ENCODE measurements around the gene ZNF460. TPM values are rescaled to one million over a fixed set of nuclear protein-coding genes. Genes with fewer than 3 reads are reported as not detected.

ZNF460 gene
- total RNA-seq (2022) (68.2 and 74.8 TPM in 2 replicates), Bru-seq, nascent RNA (percentile 92 among the genes with signal in this experiment), BruChase-seq, experiment 1, labeled RNA remaining after a 6-hour chase (percentile 98 among the genes with signal in this experiment), BruChase-seq, experiment 2, labeled RNA remaining after a 2-hour chase (percentile 97 among the genes with signal in this experiment)
- long read RNA-seq, partial matches to known transcripts = 0 of 1 reads
- long read RNA-seq, other reads (novel, unspliced or antisense) = 1 of 1 reads

DNA sequence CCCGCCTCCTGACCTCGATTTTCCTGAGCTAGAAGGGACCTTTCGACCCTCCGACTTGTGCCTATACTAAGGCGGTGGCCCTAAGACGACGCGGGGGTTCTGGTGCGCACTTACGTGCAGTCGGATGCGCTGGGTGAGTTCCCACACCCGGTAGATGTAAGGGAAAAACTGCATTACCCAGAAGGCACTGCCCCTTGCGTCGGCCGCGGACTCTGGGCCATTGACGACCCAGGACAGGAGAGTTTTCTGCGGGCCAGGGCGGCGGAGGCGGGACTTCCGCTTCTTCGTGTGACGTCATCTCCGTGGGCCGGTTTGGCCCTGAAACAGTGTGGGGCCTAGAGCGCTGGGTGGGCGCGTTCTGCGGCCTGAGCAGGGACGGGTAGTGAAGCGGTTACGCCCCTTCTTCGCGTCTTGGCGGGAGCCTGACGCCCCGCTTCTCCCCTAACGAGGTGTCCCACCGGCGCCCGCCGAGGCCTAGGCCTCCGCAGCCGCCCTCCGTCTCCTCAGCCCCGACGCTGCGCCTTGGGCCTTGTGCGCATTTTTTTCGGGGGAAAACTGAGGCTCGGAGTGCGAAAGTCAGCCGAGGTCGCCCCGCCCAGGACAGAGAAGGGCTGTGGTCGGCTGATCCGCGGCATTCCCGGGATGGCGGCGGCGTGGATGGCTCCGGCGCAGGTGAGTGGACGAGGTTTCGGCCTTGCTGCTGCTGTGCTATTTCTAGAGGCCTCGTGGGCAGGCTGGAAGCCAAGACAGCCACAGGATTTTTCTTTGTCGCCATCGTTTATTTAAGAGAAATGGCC, at the start of gene ZNF460:
Gene ZNF460, plus strand, starts transcription at position 321 of the 797 bp plus-strand sequence. Its CDS starts 322 bp downstream, at position 643.
- peak; percentile 98 for DNase-seq
- no peak within 1 kb of the TSS for H3K4me3 Mint-ChIP-seq (ENCODE audit: low read depth, unreplicated experiment)
- peaks cover 12% of the 10 kb centered on the region for H3K36me3 Mint-ChIP-seq (ENCODE audit: insufficient read depth, unreplicated experiment)
- TF ChIP-seq, protein P1, sequence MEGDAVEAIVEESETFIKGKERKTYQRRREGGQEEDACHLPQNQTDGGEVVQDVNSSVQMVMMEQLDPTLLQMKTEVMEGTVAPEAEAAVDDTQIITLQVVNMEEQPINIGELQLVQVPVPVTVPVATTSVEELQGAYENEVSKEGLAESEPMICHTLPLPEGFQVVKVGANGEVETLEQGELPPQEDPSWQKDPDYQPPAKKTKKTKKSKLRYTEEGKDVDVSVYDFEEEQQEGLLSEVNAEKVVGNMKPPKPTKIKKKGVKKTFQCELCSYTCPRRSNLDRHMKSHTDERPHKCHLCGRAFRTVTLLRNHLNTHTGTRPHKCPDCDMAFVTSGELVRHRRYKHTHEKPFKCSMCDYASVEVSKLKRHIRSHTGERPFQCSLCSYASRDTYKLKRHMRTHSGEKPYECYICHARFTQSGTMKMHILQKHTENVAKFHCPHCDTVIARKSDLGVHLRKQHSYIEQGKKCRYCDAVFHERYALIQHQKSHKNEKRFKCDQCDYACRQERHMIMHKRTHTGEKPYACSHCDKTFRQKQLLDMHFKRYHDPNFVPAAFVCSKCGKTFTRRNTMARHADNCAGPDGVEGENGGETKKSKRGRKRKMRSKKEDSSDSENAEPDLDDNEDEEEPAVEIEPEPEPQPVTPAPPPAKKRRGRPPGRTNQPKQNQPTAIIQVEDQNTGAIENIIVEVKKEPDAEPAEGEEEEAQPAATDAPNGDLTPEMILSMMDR (IDR thresholded peaks at IDR 0.05; ENCODE audit: unreplicated experiment) = no peak
- H3K27ac Mint-ChIP-seq (ENCODE audit: unreplicated experiment) = no peak within 1 kb of the TSS
- intact Hi-C loops (cut with micrococcal nuclease; ENCODE audit: unreplicated experiment) = loop anchor here (2.0 kb wide), 1 partner anchor 40 kb away; the partner anchor contains the start of gene ZNF805
- TSS peak; percentile 27 for BruUV-seq (replicated peaks)
- peaks cover 5% of the 10 kb centered on the region for H3K9me3 Mint-ChIP-seq (ENCODE audit: low read depth, unreplicated experiment)
- no peaks in the 10 kb centered on the region for H3K27me3 Mint-ChIP-seq (ENCODE audit: unreplicated experiment)
- CTCF ChIA-PET = no interaction called here
- H3K4me1 Mint-ChIP-seq (ENCODE audit: low read depth, unreplicated experiment) = peaks cover 12% of the 10 kb centered on the region

DNA sequence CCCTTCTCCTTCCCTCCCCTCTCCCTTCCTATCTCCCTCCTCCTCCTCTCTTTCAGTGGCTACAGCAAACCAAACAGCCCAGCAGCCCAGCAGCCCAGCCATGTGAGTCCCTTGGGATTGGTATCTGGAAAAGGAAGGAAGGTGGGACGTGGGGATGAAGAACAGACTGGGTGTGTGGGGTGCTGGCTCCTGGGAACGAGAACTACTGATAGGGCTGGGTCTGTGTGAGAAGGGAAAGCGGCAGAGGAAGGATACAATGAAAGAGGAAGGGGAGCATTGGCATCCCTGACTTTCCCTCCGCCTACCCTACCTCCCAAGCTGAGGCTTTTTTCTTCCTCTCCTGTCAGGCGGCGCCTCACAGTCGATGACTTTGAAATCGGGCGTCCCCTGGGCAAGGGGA, 48.6 kb upstream of the ZNF460 start:
- Mint-ChIP-seq H3K9me3 (ENCODE audit: low read depth, unreplicated experiment) (peaks cover 14% of the 10 kb centered on the region), H3K4me3 (ENCODE audit: low read depth, unreplicated experiment) (no peak overlapping the region), H3K36me3 (ENCODE audit: insufficient read depth, unreplicated experiment) (peaks cover 6% of the 10 kb centered on the region), H3K27me3 (ENCODE audit: unreplicated experiment) (no peaks in the 10 kb centered on the region), H3K27ac (ENCODE audit: unreplicated experiment) (no peak overlapping the region), H3K4me1 (ENCODE audit: low read depth, unreplicated experiment) (no peaks in the 10 kb centered on the region)
- intact Hi-C loops (cut with micrococcal nuclease; ENCODE audit: unreplicated experiment) = no loop called here
- CTCF ChIA-PET = interaction anchor here (0.6 kb wide), 1 partner anchor 33 kb away, joined by 5 read pairs; no protein-coding TSS in a partner anchor
- no peak for DNase-seq
- no TSS peak for BruUV-seq (replicated peaks)
- TF ChIP-seq, protein P1 (IDR thresholded peaks at IDR 0.05; ENCODE audit: unreplicated experiment) = no peak

DNA sequence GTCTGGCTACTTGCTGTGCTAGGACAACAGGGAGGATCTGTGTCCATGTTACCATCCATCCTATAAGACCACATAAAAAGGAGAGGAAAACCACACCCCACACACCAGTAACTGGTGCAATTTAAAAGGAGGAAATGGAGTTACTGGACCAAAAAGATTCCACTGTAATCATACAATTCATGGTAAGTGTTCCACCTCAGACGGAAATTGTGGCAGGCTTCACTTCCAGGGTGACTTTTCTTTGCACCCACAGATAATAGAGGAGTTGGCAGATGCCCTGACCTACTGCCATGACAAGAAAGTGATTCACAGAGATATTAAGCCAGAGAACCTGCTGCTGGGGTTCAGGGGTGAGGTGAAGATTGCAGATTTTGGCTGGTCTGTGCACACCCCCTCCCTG, 47.1 kb upstream of the ZNF460 start:
- Mint-ChIP-seq H3K36me3 (ENCODE audit: insufficient read depth, unreplicated experiment) (peaks cover 6% of the 10 kb centered on the region), H3K9me3 (ENCODE audit: low read depth, unreplicated experiment) (peaks cover 10% of the 10 kb centered on the region), H3K4me3 (ENCODE audit: low read depth, unreplicated experiment) (no peak overlapping the region), H3K27me3 (ENCODE audit: unreplicated experiment) (no peaks in the 10 kb centered on the region), H3K4me1 (ENCODE audit: low read depth, unreplicated experiment) (no peaks in the 10 kb centered on the region), H3K27ac (ENCODE audit: unreplicated experiment) (no peak overlapping the region)
- TF ChIP-seq, protein P1 (IDR thresholded peaks at IDR 0.05; ENCODE audit: unreplicated experiment) = no peak
- CTCF ChIA-PET = no interaction called here
- no TSS peak for BruUV-seq (replicated peaks)
- no peak for DNase-seq
- intact Hi-C loops (cut with micrococcal nuclease; ENCODE audit: unreplicated experiment) = no loop called here

DNA sequence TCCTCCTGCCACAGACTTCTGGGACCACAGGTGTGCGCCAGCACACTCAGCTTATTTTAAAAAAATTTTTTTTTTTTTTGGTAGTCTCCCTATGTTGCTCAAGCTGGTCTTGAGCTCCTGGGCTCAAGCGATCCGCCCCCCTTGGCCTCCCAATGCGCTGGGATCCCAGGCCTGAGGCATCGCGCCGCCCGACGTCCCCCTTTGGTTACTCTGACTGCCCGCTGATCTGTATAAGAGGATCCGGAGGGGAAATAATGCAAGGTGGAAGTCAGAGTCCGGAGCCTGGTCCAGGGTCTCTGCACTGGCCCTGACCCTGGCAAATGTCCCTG, 40.3 kb upstream of the ZNF460 start:
- CTCF ChIA-PET = no interaction called here
- H3K27ac Mint-ChIP-seq (ENCODE audit: unreplicated experiment) = peak overlapping the region; percentile 56
- H3K27me3 Mint-ChIP-seq (ENCODE audit: unreplicated experiment) = no peaks in the 10 kb centered on the region
- peaks cover 7% of the 10 kb centered on the region for H3K9me3 Mint-ChIP-seq (ENCODE audit: low read depth, unreplicated experiment)
- peaks cover 8% of the 10 kb centered on the region for H3K4me1 Mint-ChIP-seq (ENCODE audit: low read depth, unreplicated experiment)
- BruUV-seq (replicated peaks) = no TSS peak
- H3K36me3 Mint-ChIP-seq (ENCODE audit: insufficient read depth, unreplicated experiment) = peaks cover 34% of the 10 kb centered on the region
- TF ChIP-seq, protein P1 (IDR thresholded peaks at IDR 0.05; ENCODE audit: unreplicated experiment) = no peak
- intact Hi-C loops (cut with micrococcal nuclease; ENCODE audit: unreplicated experiment) = loop anchor here (2.0 kb wide), 1 partner anchor 41 kb away; the partner anchor contains the start of gene ZNF460
- H3K4me3 Mint-ChIP-seq (ENCODE audit: low read depth, unreplicated experiment) = peak overlapping the region; percentile 70
- DNase-seq = no peak
